Measurements from ENCODE around the gene CSF3R.

DNA sequence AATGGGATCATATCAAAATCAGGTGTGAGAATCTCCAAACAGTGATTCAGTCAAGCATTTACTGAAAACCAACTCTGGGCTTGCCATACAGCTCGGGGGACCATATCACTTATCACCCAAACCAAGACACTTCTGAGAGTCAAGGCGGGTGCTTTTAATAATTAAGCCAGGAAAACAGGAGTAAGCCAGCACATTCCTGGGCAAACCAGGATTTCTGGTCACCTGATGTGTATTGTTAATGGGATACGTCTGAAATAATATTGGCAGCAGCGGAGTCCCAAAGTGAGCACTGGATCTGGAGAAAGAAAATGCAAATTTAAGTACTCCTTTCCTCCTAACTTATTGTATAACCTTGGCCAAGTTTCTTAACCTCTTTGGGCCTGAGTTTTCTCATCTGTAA lies 50.1 kb downstream of the CSF3R start:
- TF ChIP-seq, protein P1, sequence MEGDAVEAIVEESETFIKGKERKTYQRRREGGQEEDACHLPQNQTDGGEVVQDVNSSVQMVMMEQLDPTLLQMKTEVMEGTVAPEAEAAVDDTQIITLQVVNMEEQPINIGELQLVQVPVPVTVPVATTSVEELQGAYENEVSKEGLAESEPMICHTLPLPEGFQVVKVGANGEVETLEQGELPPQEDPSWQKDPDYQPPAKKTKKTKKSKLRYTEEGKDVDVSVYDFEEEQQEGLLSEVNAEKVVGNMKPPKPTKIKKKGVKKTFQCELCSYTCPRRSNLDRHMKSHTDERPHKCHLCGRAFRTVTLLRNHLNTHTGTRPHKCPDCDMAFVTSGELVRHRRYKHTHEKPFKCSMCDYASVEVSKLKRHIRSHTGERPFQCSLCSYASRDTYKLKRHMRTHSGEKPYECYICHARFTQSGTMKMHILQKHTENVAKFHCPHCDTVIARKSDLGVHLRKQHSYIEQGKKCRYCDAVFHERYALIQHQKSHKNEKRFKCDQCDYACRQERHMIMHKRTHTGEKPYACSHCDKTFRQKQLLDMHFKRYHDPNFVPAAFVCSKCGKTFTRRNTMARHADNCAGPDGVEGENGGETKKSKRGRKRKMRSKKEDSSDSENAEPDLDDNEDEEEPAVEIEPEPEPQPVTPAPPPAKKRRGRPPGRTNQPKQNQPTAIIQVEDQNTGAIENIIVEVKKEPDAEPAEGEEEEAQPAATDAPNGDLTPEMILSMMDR (IDR thresholded peaks at IDR 0.05; ENCODE audit: low read depth, low read length, poor library complexity, severe bottlenecking): no peak
- TF ChIP-seq EZH2phosphoT487 (IDR thresholded peaks at IDR 0.05; ENCODE audit: borderline replicate concordance, low read length): no peak
